Measurements from ENCODE around the gene NDE1.

The NDE1 gene

DNA sequence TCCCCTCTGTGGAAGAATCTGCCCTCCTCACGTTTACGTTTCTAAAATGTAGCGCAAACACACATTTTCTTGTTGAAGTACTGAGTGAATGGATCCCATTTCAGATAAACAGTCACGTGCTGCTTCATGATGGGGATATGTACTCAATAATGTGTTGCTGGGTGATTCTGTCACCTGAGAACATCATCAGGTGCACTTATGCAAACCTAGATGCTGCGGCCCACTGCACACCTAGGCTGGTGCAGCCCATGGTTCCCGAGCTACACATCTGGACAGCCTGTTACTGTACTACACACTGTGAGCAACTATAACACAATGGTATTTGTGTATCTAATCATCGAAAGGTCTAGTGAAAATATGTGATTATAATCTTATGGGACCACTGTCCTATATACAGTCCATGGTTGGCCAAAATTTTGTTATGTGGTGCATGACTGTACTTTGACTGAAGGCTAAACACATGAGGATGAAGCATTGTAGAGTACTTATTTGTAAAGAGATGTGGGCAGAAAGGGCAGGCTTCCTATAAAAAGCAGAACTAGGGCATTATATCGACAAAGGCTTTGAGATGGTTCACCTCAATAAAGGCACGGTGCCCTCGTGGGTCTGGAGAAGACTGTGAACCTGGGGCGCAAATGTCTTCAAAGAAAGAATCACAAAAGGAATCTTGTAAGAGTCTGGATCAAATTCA, 33.4 kb upstream of the NDE1 start:
- no peak for TF ChIP-seq CTCF (IDR thresholded peaks at IDR 0.05; ENCODE audit: low read depth, low read length)
- H3K4me3 ChIP-seq (ENCODE audit: low read depth, low read length), result no peak overlapping the region

DNA sequence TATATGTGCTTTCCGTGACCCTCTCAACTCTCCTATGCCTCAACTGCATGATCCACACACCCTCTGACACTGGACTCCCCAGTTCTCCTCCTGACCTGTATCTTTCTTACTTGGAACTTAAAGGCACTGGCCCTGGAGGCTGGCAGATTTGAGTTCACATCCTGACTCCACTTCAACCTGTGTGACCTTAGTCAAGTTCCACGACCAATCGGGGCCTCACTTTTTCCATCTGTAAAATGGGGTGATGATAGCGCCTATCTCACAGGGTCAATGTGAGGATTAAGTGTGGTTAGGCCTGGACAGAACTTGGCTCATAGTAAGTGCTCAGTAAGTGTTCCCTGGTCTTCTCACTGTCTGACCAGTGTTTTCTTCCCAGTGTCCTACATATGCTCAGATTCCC, 32.1 kb upstream of the NDE1 start:
- no peak for TF ChIP-seq CTCF (IDR thresholded peaks at IDR 0.05; ENCODE audit: low read depth, low read length)

DNA sequence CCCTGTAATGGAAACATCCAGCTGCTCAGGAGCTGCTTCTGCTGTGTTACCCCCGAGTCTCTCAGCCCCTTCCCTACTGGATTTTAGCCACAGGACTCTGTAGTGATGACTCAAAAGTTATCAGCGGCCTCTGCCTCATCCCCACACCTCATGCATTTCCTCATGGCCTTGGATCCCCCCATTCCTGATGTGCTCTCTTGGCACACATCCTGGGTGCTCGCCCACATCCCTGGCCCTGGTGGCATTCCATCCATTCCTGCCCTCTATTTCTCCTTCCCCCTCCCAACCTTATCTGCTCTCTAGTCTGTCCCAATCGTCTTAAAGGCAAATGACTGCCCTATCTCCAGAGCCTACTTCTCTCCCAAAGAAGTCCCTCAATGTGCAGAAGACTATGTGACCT, 31.7 kb upstream of the NDE1 start:
- no peak overlapping the region for H3K4me3 ChIP-seq (ENCODE audit: low read depth, low read length)
- TF ChIP-seq CTCF (IDR thresholded peaks at IDR 0.05; ENCODE audit: low read depth, low read length), result no peak

More for the DNA sequence above, 32.1 kb upstream of the NDE1 start:
- H3K4me3 ChIP-seq (ENCODE audit: low read depth, low read length), result no peak overlapping the region

DNA sequence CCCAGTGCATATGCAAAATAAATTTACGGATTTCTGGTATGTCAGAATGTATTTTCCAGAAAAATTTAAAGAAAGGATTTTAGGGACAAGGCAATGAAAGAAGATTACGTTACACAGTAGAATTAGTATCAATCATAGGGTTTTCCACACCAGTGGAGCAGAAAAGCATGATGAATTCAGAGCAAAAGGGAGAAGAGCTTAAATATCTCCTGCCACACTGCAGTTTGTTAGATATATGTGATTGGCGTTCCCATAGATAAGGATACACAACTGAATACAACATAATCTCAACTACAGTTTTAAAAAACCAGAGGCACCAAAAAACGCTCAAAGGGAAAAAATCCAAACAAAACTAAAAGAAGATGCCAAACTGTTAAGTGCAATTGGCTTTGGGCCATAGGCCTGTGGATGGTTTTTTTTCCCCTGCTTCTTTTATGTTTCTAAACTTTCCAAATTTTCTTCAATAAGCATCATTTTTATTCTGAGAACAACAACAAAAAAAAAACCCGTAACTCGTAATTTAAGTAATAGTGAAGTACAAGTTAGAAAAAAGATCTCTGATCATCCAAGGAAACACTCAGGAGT, 29.3 kb upstream of the NDE1 start:
- no peak for TF ChIP-seq CTCF (IDR thresholded peaks at IDR 0.05; ENCODE audit: low read depth, low read length)
- no peak overlapping the region for H3K4me3 ChIP-seq (ENCODE audit: low read depth, low read length)

GRCh38 chr16:15621456-15621855, 28.6 kb upstream of the NDE1 start:
- TF ChIP-seq CTCF (IDR thresholded peaks at IDR 0.05; ENCODE audit: low read depth, low read length), result no peak
- H3K4me3 ChIP-seq (ENCODE audit: low read depth, low read length), result no peak overlapping the region

- TF ChIP-seq CTCF (IDR thresholded peaks at IDR 0.05; ENCODE audit: low read depth, low read length), result no peak
- H3K4me3 ChIP-seq (ENCODE audit: low read depth, low read length), result no peak overlapping the region
Measured at GRCh38 chr16:15621889-15622288, 28.2 kb upstream of the NDE1 start.

GRCh38 chr16:15631730-15632409, 18.2 kb upstream of the NDE1 start:
- no peak overlapping the region for H3K4me3 ChIP-seq (ENCODE audit: low read depth, low read length)
- TF ChIP-seq CTCF (IDR thresholded peaks at IDR 0.05; ENCODE audit: low read depth, low read length), result no peak
